OCI-LY3 (cell line): ENCODE results near the gene IMMP2L.

Experiments used
- CTCF ChIP-seq: fragments of 200-600, 300-600 bp; sonication (generic); IDR thresholded peaks from 2 replicates; pipeline ENCODE4 v1.5.1; 2014; ENCODE audit warnings: antibody characterized with exemption, low read length, low read depth
- EZH2phosphoT487 ChIP-seq: fragments of 200-600 bp; shearing (Covaris generic); IDR thresholded peaks from 2 replicates; pipeline ENCODE4 v1.6.1; 2018; ENCODE audit warnings: antibody characterized with exemption, mixed run types, low read depth

GRCh38 chr7:111115966-111116365 is 446.3 kb downstream of the IMMP2L start:
- TF ChIP-seq CTCF (no peak), EZH2phosphoT487 (no peak)
